Ishikawa (cell line): ENCODE data around the gene GPX1.

Experiments used
- CEBPB ChIP-seq: IDR thresholded peaks from 2 replicates; pipeline ENCODE4 v1.6.1; 2012
- CREB1 ChIP-seq: IDR thresholded peaks from 2 replicates; pipeline ENCODE4 v1.6.1; 2012; ENCODE audit warnings: low read depth
- EGR1 ChIP-seq: IDR thresholded peaks from 2 replicates; pipeline ENCODE4 v1.6.1; 2012
- EP300 ChIP-seq: IDR thresholded peaks from 2 replicates; pipeline ENCODE4 v1.6.1; 2012; ENCODE audit warnings: borderline replicate concordance
- FOXM1 ChIP-seq: IDR thresholded peaks from 2 replicates; pipeline ENCODE4 v1.6.1; 2012; ENCODE audit warnings: low read depth, borderline replicate concordance
- NFIC ChIP-seq: IDR thresholded peaks from 2 replicates; pipeline ENCODE4 v1.6.1; 2012
- RAD21 ChIP-seq: IDR thresholded peaks from 2 replicates; pipeline ENCODE4 v1.6.1; 2012; ENCODE audit warnings: low read depth
- TAF1 ChIP-seq: IDR thresholded peaks from 2 replicates; pipeline ENCODE4 v1.6.1; 2012; ENCODE audit warnings: low read depth, mild to moderate bottlenecking
- TCF12 ChIP-seq: IDR thresholded peaks from 2 replicates; pipeline ENCODE4 v1.6.1; 2012; ENCODE audit warnings: low read depth
- TEAD4 ChIP-seq: IDR thresholded peaks from 2 replicates; pipeline ENCODE4 v1.6.1; 2012
- YY1 ChIP-seq: IDR thresholded peaks from 2 replicates; pipeline ENCODE4 v1.6.1; 2012; ENCODE audit warnings: low read depth
- ZBTB7A ChIP-seq: IDR thresholded peaks from 2 replicates; pipeline ENCODE4 v1.6.1; 2012; ENCODE audit warnings: low read depth
- TF ChIP-seq, protein P1 (sequence below): IDR thresholded peaks from 2 replicates; pipeline ENCODE4 v1.6.1; 2012
- TF ChIP-seq, protein P2 (sequence below): IDR thresholded peaks from 2 replicates; pipeline ENCODE4 v1.6.1; 2012
- TF ChIP-seq, protein P3 (sequence below): IDR thresholded peaks from 2 replicates; pipeline ENCODE4 v1.6.1; 2012; ENCODE audit warnings: low read depth, mild to moderate bottlenecking

GPX1 gene

DNA sequence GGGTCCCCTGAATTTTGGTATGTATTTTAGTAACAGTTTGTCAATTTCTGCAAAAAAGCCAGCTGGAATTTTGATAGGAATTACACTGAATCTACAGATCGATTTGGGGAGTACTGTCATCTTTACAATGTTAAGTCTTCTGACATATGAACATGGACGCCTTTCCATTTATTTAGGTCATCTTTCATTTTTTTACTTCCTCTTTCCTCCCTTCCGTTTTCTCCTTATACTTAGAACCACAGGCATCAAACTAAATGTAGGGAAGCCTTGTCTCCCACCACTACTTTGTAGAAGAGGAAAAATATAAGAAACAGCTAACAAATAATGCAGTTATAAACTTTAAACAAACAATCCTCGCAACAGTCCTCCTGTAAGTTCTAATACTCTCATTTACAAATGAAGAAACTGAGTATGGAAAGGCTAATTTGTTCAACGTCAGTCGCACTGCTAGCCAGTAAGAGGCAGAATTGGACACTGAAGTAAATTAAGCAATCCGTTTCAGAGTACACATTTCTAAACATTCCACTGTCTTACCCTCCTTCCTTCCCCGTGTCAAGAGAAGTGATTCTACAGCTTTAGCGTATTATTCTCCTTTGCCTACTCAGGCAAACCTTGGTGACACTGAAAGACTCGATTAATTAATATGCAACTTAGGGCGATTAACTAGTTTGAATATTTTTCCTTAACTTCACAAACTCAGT is 28.1 kb upstream of the GPX1 start:
- TF ChIP-seq CREB1 (no peak), RAD21 (no peak), NFIC (no peak), TAF1 (no peak), EP300 (no peak), TEAD4 (no peak), YY1 (no peak), ZBTB7A (no peak), CEBPB (no peak), FOXM1 (no peak), TCF12 (no peak), EGR1 (no peak)
- TF ChIP-seq, protein P1, sequence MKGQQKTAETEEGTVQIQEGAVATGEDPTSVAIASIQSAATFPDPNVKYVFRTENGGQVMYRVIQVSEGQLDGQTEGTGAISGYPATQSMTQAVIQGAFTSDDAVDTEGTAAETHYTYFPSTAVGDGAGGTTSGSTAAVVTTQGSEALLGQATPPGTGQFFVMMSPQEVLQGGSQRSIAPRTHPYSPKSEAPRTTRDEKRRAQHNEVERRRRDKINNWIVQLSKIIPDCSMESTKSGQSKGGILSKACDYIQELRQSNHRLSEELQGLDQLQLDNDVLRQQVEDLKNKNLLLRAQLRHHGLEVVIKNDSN, result no peak
- TF ChIP-seq, protein P2, sequence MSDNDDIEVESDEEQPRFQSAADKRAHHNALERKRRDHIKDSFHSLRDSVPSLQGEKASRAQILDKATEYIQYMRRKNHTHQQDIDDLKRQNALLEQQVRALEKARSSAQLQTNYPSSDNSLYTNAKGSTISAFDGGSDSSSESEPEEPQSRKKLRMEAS, result no peak
- TF ChIP-seq, protein P3, sequence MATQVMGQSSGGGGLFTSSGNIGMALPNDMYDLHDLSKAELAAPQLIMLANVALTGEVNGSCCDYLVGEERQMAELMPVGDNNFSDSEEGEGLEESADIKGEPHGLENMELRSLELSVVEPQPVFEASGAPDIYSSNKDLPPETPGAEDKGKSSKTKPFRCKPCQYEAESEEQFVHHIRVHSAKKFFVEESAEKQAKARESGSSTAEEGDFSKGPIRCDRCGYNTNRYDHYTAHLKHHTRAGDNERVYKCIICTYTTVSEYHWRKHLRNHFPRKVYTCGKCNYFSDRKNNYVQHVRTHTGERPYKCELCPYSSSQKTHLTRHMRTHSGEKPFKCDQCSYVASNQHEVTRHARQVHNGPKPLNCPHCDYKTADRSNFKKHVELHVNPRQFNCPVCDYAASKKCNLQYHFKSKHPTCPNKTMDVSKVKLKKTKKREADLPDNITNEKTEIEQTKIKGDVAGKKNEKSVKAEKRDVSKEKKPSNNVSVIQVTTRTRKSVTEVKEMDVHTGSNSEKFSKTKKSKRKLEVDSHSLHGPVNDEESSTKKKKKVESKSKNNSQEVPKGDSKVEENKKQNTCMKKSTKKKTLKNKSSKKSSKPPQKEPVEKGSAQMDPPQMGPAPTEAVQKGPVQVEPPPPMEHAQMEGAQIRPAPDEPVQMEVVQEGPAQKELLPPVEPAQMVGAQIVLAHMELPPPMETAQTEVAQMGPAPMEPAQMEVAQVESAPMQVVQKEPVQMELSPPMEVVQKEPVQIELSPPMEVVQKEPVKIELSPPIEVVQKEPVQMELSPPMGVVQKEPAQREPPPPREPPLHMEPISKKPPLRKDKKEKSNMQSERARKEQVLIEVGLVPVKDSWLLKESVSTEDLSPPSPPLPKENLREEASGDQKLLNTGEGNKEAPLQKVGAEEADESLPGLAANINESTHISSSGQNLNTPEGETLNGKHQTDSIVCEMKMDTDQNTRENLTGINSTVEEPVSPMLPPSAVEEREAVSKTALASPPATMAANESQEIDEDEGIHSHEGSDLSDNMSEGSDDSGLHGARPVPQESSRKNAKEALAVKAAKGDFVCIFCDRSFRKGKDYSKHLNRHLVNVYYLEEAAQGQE, result no peak

DNA sequence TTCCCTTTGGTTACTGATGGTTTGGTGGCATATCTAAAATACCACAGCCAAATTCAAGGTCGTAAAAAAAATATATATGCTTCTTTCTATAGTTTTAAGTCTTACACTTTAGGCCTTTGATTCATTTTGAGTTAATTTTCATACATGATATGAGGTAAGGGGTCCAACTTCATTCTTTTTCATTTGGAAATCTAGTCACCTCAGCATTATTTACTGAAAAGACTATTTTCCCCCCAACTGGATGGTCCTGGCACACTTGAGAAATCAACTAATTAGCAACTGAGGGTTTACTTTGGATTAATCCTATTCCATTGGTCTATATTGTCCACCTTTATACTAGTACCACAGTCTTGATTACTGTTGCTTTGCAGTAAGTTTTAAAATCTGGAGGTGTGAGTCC is 27.5 kb upstream of the GPX1 start:
- TF ChIP-seq, protein P3, result no peak
- TF ChIP-seq EGR1, result no peak
- no peak for TF ChIP-seq EP300
- no peak for TF ChIP-seq NFIC
- no peak for TF ChIP-seq CEBPB
- TF ChIP-seq YY1, result no peak
- TF ChIP-seq, protein P2, result no peak
- TF ChIP-seq, protein P1, result no peak
- no peak for TF ChIP-seq ZBTB7A
- TF ChIP-seq TCF12, result no peak
- TF ChIP-seq TEAD4, result no peak

DNA sequence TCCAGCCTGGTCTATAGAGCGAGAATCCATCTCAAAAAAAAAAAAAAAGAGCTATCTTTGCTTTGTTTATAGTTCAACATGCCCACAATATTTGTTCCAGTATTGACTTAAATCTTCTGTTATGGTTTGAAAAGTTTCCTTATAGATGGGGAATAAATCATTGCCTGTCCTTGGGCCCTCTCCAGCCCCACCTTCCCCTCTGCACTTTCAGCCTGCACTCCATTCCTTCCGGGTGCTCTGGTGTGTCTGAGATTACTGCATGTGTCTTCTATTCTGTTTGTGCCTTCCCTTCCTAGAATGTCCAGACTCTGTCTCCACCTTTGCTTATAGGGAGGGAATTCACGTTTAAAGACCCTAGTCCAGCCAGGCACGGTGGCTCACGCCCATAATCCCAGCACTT is 25.2 kb upstream of the GPX1 start:
- TF ChIP-seq CREB1, result no peak
- TF ChIP-seq EP300, result no peak
- no peak for TF ChIP-seq ZBTB7A
- no peak for TF ChIP-seq YY1
- no peak for TF ChIP-seq TAF1
- no peak for TF ChIP-seq TEAD4
- no peak for TF ChIP-seq RAD21
- no peak for TF ChIP-seq NFIC
- TF ChIP-seq TCF12, result no peak
- TF ChIP-seq, protein P1, result no peak
- TF ChIP-seq, protein P2, result no peak
- no peak for TF ChIP-seq EGR1
- TF ChIP-seq, protein P3, result no peak
- no peak for TF ChIP-seq CEBPB
- no peak for TF ChIP-seq FOXM1
